Skin epidermis (tissue), 12 donors: ENCODE measurements around the gene GFAP.
A peak's percentile ranks its signal among the peaks of the same experiment; 100 is the strongest.

Source experiments
- H3K27ac ChIP-seq, 21 experiments: fragments of 200-600 bp; sonication (generic) in 11 of 21; one replicate each; pipeline ENCODE4 v1.5.0; 2020; ENCODE audit warnings: mild to moderate bottlenecking in 3 of 21, inconsistent platforms in 2 of 21, moderate library complexity in 2 of 21
- H3K4me3 ChIP-seq, 7 experiments: fragments of 200-600 bp; sonication (generic) in 2 of 7; one replicate each; pipeline ENCODE4 v1.5.0; 2020; ENCODE audit warnings: inconsistent platforms in 2 of 7, mild to moderate bottlenecking in 2 of 7, moderate library complexity in 1 of 7

Gene GFAP

GRCh38 chr17:44904001-44904984 is 11.0 kb downstream of the GFAP start:
- no peak overlapping the region for H3K4me3 ChIP-seq
- H3K27ac ChIP-seq: no peak overlapping the region

GRCh38 chr17:44903012-44903685 is 12.2 kb downstream of the GFAP start:
- H3K27ac ChIP-seq: no peak overlapping the region
- no peak overlapping the region for H3K4me3 ChIP-seq

- H3K4me3 ChIP-seq: no peak overlapping the region
- no peak overlapping the region for H3K27ac ChIP-seq
Measured at GRCh38 chr17:44902135-44902760, 13.1 kb downstream of the GFAP start.

GRCh38 chr17:44901411-44901921 is 13.8 kb downstream of the GFAP start:
- Histone ChIP-seq H3K27ac (no peak overlapping the region), H3K4me3 (no peak overlapping the region)

- H3K27ac ChIP-seq: peak overlapping the region in 2 of 21 experiments; percentile 94 to 99
Measured at GRCh38 chr17:44900894-44901293, 14.4 kb downstream of the GFAP start.

GRCh38 chr17:44899074-44899782 is 16.1 kb downstream of the GFAP start, which contains the start of gene EFTUD2:
Gene EFTUD2 (minus strand): TSS chr17:44899445. CDS start chr17:44894521, 4,924 bp downstream.
- Histone ChIP-seq H3K27ac (peak within 1 kb of the TSS; percentile 92 to 100 (median 97)), H3K4me3 (peak within 1 kb of the TSS; percentile 53 to 86 (median 62))

More at GRCh38 chr17:44900894-44901293, 14.4 kb downstream of the GFAP start:
- no peak overlapping the region for H3K4me3 ChIP-seq

GRCh38 chr17:44898768-44899073 is 16.6 kb downstream of the GFAP start:
- H3K27ac ChIP-seq: peak overlapping the region in 20 of 21 experiments; percentile 93 to 100 (median 98)
- peak overlapping the region; percentile 53 to 86 (median 62) for H3K4me3 ChIP-seq

- no peak overlapping the region for H3K4me3 ChIP-seq
- H3K27ac ChIP-seq: no peak overlapping the region
Measured at GRCh38 chr17:44894642-44895041, 20.7 kb downstream of the GFAP start.

GRCh38 chr17:44892250-44892649 is 23.1 kb downstream of the GFAP start:
- no peak overlapping the region for H3K4me3 ChIP-seq
- H3K27ac ChIP-seq: no peak overlapping the region

- no peak overlapping the region for H3K4me3 ChIP-seq
- no peak overlapping the region for H3K27ac ChIP-seq
Measured at GRCh38 chr17:44889003-44889402, 26.3 kb downstream of the GFAP start.

- Histone ChIP-seq H3K4me3 (no peak overlapping the region), H3K27ac (no peak overlapping the region)
Measured at GRCh38 chr17:44887971-44888954, 27.0 kb downstream of the GFAP start.

GRCh38 chr17:44887016-44887415 is 28.3 kb downstream of the GFAP start:
- no peak overlapping the region for H3K27ac ChIP-seq

GRCh38 chr17:44884941-44885340 is 30.4 kb downstream of the GFAP start:
- Histone ChIP-seq H3K27ac (no peak overlapping the region), H3K4me3 (no peak overlapping the region)

More at GRCh38 chr17:44887016-44887415, 28.3 kb downstream of the GFAP start:
- no peak overlapping the region for H3K4me3 ChIP-seq

GRCh38 chr17:44881145-44881544 is 34.2 kb downstream of the GFAP start:
- H3K4me3 ChIP-seq: no peak overlapping the region

GRCh38 chr17:44880062-44880461 is 35.2 kb downstream of the GFAP start:
- H3K4me3 ChIP-seq: no peak overlapping the region
- no peak overlapping the region for H3K27ac ChIP-seq

More at GRCh38 chr17:44881145-44881544, 34.2 kb downstream of the GFAP start:
- no peak overlapping the region for H3K27ac ChIP-seq

- Histone ChIP-seq H3K27ac (no peak overlapping the region), H3K4me3 (no peak overlapping the region)
Measured at GRCh38 chr17:44879376-44879775, 35.9 kb downstream of the GFAP start.

- Histone ChIP-seq H3K4me3 (no peak overlapping the region), H3K27ac (no peak overlapping the region)
Measured at GRCh38 chr17:44878627-44879221, 36.6 kb downstream of the GFAP start.

- H3K27ac ChIP-seq: no peak overlapping the region
- no peak overlapping the region for H3K4me3 ChIP-seq
Measured at GRCh38 chr17:44877121-44877520, 38.2 kb downstream of the GFAP start.
